22Rv1 (cell line): ENCODE data around the gene MAST4.

Experiments used
- H3K27ac ChIP-seq: fragments of 450-650 bp; 2 replicates; pipeline ENCODE4 v1.5.1; 2017
- CTCF ChIP-seq: fragments of 450-650 bp; IDR thresholded peaks from 2 replicates; pipeline ENCODE4 v1.5.1; 2017; ENCODE audit warnings: mild to moderate bottlenecking
- ZFX ChIP-seq: fragments of 450-650 bp; IDR thresholded peaks from 2 replicates; pipeline ENCODE4 v1.6.1; 2017; ENCODE audit warnings: antibody characterized with exemption, borderline replicate concordance

MAST4 gene

DNA sequence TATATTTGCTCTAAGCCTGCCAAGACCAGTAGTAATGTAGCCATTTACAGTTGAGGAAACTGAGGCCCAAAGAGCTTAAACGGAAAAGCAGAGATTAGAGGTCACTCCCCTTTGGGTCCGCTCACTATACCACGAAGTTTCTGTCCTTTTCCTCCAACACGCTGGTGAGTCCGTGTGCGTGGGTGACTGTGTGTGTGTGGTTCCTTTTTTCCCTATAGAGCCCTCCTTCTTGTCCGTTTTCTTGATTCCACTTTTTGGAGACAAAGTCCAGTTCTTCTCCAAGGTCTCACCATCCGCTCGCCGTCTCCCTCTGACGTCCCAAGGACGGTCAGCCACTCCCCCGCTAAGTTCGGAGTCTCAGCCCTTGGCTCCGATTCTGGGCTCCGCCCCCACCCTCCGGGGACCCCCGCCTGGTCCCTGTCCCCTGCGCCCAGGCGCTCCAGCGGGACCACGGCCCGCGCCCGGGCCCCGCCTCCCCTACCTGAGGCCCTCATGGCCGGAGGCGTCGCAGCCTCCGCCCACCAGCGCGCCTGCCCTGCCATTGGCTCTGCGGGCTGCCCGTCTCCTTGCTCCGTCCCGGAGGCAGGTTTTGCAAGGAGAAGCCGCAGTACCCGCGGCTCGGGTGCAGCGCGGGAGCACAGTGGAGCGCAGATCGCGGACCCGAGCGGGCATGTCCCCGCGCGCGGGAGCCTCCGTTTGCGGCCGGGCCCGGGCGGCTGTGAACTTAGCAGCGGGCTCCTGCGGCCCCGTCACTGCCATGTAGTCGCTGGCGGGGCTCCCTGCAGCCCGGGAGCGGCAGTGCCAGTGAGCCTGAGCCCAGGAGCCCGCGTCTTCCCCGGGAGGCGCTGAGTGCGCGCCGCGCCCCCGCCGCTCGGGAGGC, at the start of gene MAST4:
TSS of gene MAST4 (plus strand) at position 638 of the 880 bp plus-strand sequence. CDS start 263 bp downstream, outside the sequence.
- TF ChIP-seq CTCF = no peak
- no peak for TF ChIP-seq ZFX
- H3K27ac ChIP-seq = no peak within 1 kb of the TSS

DNA sequence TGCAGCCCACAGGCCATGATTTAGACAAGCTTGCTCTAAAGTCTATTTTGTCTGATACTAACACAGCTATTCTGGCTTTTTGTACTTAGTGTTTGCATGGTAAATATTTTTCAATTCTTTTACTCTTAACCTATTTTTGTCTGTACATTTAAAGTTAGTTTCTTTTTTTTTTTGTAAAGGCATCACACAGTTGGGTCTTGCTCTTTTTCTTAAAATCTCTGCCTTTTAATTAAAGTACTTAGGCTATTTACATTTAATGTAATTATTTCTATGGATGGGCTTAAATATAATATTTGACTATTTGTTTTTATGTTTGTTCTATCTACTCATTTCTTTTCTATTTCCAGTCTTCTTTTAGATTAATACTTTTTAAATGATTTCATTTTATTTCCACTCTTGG, 49.7 kb upstream of the MAST4 start:
- no peak for TF ChIP-seq ZFX
- no peak for TF ChIP-seq CTCF
- H3K27ac ChIP-seq = no peak overlapping the region

DNA sequence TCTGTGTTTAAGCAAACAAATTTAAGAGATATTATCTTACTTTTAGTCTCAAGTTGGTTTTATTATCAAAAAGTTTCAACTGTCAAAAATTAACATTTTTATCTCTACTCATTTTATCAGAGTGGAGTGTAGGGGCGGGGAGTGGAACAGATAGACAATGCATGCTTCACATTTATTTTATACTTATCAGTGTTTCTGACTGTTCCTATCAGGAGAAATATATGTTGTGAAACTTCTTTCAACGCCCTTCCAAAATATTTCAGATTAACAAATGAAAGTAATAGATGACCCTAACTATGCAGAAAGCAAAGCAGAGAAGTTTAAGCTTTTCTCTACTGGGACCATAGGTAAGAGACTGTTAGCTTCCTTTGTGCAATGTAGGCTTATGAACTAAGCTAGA, 44.9 kb upstream of the MAST4 start:
- no peak for TF ChIP-seq CTCF
- TF ChIP-seq ZFX = no peak
- no peak overlapping the region for H3K27ac ChIP-seq

- TF ChIP-seq ZFX = no peak
- no peak for TF ChIP-seq CTCF
- no peak overlapping the region for H3K27ac ChIP-seq
Measured at GRCh38 chr5:66551945-66552344, 44.2 kb upstream of the MAST4 start.

GRCh38 chr5:66553368-66553912, 42.8 kb upstream of the MAST4 start:
- no peak overlapping the region for H3K27ac ChIP-seq
- TF ChIP-seq CTCF (no peak), ZFX (no peak)

- no peak overlapping the region for H3K27ac ChIP-seq
- TF ChIP-seq CTCF = no peak
- no peak for TF ChIP-seq ZFX
Measured at GRCh38 chr5:66553916-66554575, 42.1 kb upstream of the MAST4 start.

DNA sequence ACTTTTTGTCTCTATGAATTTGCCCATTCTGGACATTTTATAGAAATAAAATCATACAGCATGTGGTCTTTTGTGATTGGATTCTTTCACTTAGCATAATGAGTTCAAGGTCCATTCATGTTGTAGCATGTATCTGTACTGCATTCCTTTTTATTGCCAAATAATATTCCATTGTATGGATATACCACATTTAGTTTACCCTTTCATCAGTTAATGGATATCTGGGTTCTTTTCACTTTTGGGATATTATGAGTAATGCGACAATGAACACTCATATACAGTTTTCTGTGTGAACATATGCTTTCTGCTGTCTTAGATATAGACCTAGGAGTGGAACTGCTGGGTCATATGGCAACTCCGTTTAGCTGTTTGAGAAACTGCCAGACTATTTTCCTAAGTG, 41.3 kb upstream of the MAST4 start:
- no peak overlapping the region for H3K27ac ChIP-seq
- TF ChIP-seq CTCF (no peak), ZFX (no peak)
